ENCODE measurements around the gene NPM1. TPM values are rescaled to one million over a fixed set of nuclear protein-coding genes. Genes with fewer than 3 reads are reported as not detected.
"Not testable (repeated sequence)": the region's sequence is repeated elsewhere in the genome, so short reads cannot be mapped to it uniquely, and the experiment has no call there.

The NPM1 gene
- total and polyA plus RNA-seq, 4 donors = 133 to 959 (median 363) TPM

- no peak overlapping the region for H3K4me3 ChIP-seq (ENCODE audit: low read depth in 1 of 3, low read length in 3 of 3)
- H3K36me3 ChIP-seq (ENCODE audit: control insufficient read depth in 4 of 4, insufficient read depth in 3 of 4, low read depth in 1 of 4, low read length in 3 of 4) = peaks cover 17 to 70% (median 54%) of the 10 kb centered on the region in 4 donors
- no peak for DNase-seq (ENCODE audit: low spot score)
- H3K4me1 ChIP-seq (ENCODE audit: control insufficient read depth in 4 of 4, insufficient read depth in 4 of 4, low read length in 3 of 4) = peaks cover 0 to 2% (median 0%) of the 10 kb centered on the region in 4 donors
- no peaks in the 10 kb centered on the region for H3K9me3 ChIP-seq (ENCODE audit: control insufficient read depth in 4 of 4, low read length in 3 of 4)
- TF ChIP-seq SP1 (IDR thresholded peaks at IDR 0.05) = no peak
- no peak for TF ChIP-seq RXRA (IDR thresholded peaks at IDR 0.05)
- TF ChIP-seq GABPA (IDR thresholded peaks at IDR 0.05 in 1 of 2, conservative IDR thresholded peaks at IDR 0.05 in 1 of 2) = no peak
- no peak for TF ChIP-seq HNF4A (conservative IDR thresholded peaks at IDR 0.05)
- no peak for TF ChIP-seq TAF1 (conservative IDR thresholded peaks at IDR 0.05)
- no peak for TF ChIP-seq ZBTB33 (IDR thresholded peaks at IDR 0.05)
- no peak for TF ChIP-seq RAD21 (IDR thresholded peaks at IDR 0.05)
- no peak for TF ChIP-seq JUND (IDR thresholded peaks at IDR 0.05)
- TF ChIP-seq REST (IDR thresholded peaks at IDR 0.05) = no peak
- no peak for TF ChIP-seq FOXA2 (IDR thresholded peaks at IDR 0.05)
- no peak for TF ChIP-seq YY1 (IDR thresholded peaks at IDR 0.05)
- TF ChIP-seq HNF4G (IDR thresholded peaks at IDR 0.05) = no peak
- no peak for TF ChIP-seq MAX (IDR thresholded peaks at IDR 0.05)
- no peak for TF ChIP-seq EGR1 (IDR thresholded peaks at IDR 0.05; ENCODE audit: low read depth in 2 of 2)
- no peak for TF ChIP-seq FOXA1 (IDR thresholded peaks at IDR 0.05)
- 96% methylated on average over 4 of the region's 4 CpGs for WGBS
- H3K27me3 ChIP-seq (ENCODE audit: control insufficient read depth in 4 of 4, insufficient read depth in 4 of 4, low read length in 3 of 4) = no peaks in the 10 kb centered on the region
- no peak overlapping the region for H3K9ac ChIP-seq (ENCODE audit: low read depth in 1 of 2, low read length in 2 of 2)
- H3K27ac ChIP-seq (ENCODE audit: low read depth in 1 of 2, low read length in 2 of 2) = no peak overlapping the region
Observed at GRCh38 chr5:171397599-171397998, 9.9 kb downstream of the NPM1 start.

- H3K4me3 ChIP-seq (ENCODE audit: low read depth in 1 of 3, low read length in 3 of 3); H3K4me1 ChIP-seq (ENCODE audit: control insufficient read depth in 4 of 4, insufficient read depth in 4 of 4, low read length in 3 of 4); H3K27ac ChIP-seq (ENCODE audit: low read depth in 1 of 2, low read length in 2 of 2); H3K27me3 ChIP-seq (ENCODE audit: control insufficient read depth in 4 of 4, insufficient read depth in 4 of 4, low read length in 3 of 4); H3K9me3 ChIP-seq (ENCODE audit: control insufficient read depth in 4 of 4, low read length in 3 of 4); H3K9ac ChIP-seq (ENCODE audit: low read depth in 1 of 2, low read length in 2 of 2); DNase-seq (ENCODE audit: low spot score): not testable (repeated sequence)
- H3K36me3 ChIP-seq (ENCODE audit: control insufficient read depth in 4 of 4, insufficient read depth in 3 of 4, low read depth in 1 of 4, low read length in 3 of 4) = peaks cover 18 to 60% (median 45%) of the 10 kb centered on the region in 4 donors
- WGBS = 92% methylated on average over 9 of the region's 9 CpGs
Observed at GRCh38 chr5:171398660-171399059, 11.0 kb downstream of the NPM1 start.

Data from liver (tissue), 9 donors.